C4-2B (cell line): Measurements from ENCODE around the gene NSMCE1.

Experiments used
- CTCF ChIP-seq: fragments of 450-650 bp; conservative IDR thresholded peaks from 2 replicates; pipeline ENCODE4 v1.5.1; 2017; ENCODE audit warnings: mild to moderate bottlenecking
- ZFX ChIP-seq: fragments of 450-650 bp; IDR thresholded peaks from 2 replicates; pipeline ENCODE4 v1.6.1; 2017

- no peak for TF ChIP-seq CTCF
- no peak for TF ChIP-seq ZFX
Measured at GRCh38 chr16:27229891-27230470, 38.6 kb downstream of the NSMCE1 start.
